IMR-90 (cell line): ENCODE results near the gene COX19. TPM values are rescaled to one million over a fixed set of nuclear protein-coding genes. Genes with fewer than 3 reads are reported as not detected.

Experiments used
- ATAC-seq: fragments of 200-7000 bp; cut with Tn5 transposase; 2 replicates; pipeline ENCODE4 v1.9.1; 2020; ENCODE audit warnings: low read depth, mild to moderate bottlenecking, moderate library complexity
- BruUV-seq: library from RNA; stranded (reverse); fragments of 400-500 nt; replicated peaks from 2 replicates; lab custom pipeline; 2021; lab: Mats Ljungman, UMichigan
- CTCF ChIA-PET: fragments of 300-600 bp; formaldehyde crosslinking; extraction: SDS; loops from one replicate; lab custom pipeline; 2021; ENCODE audit warnings: antibody characterized with exemption; lab: Yijun Ruan, JAX
- POLR2A ChIA-PET: fragments of 300-600 bp; sonication (Branson Sonifier 250); formaldehyde crosslinking; loops from one replicate; lab custom pipeline; 2022; ENCODE audit warnings: antibody characterized with exemption; ENCODE audit not compliant: unreplicated experiment; lab: Charles Lee
- DNase-seq: peaks from one replicate; pipeline ENCODE4 v3.0.0; 2013
- H2AFZ ChIP-seq: replicated peaks from 2 replicates; pipeline ENCODE3; 2013; ENCODE audit warnings: low read length, mild to moderate bottlenecking; ENCODE audit not compliant: poor library complexity
- H2AK5ac ChIP-seq: 2 replicates; pipeline ENCODE4 v1.6.1; 2013; ENCODE audit warnings: low read depth, low read length, inconsistent platforms
- H2AK9ac ChIP-seq: replicated peaks from 2 replicates; pipeline ENCODE3; 2013; ENCODE audit warnings: mild to moderate bottlenecking, low read depth, low read length, moderate library complexity; ENCODE audit not compliant: poor library complexity
- H2BK120ac ChIP-seq: 2 replicates; pipeline ENCODE4 v1.6.1; 2013; ENCODE audit warnings: low read depth, low read length, inconsistent platforms
- H2BK15ac ChIP-seq: 3 replicates; pipeline ENCODE4 v1.6.1; 2013; ENCODE audit warnings: low read depth, low read length, inconsistent platforms
- H2BK20ac ChIP-seq: 2 replicates; pipeline ENCODE4 v1.6.1; 2013; ENCODE audit warnings: low read depth, mild to moderate bottlenecking, inconsistent platforms, low read length, moderate library complexity
- H2BK5ac ChIP-seq: 2 replicates; pipeline ENCODE4 v1.6.1; 2013; ENCODE audit warnings: mild to moderate bottlenecking, low read depth, low read length, inconsistent platforms; ENCODE audit not compliant: poor library complexity, severe bottlenecking
- H3K14ac ChIP-seq: replicated peaks from 2 replicates; pipeline ENCODE4 v1.6.1; 2013; ENCODE audit warnings: low read depth, low read length, inconsistent platforms
- H3K18ac ChIP-seq: 2 replicates; pipeline ENCODE4 v1.6.1; 2013; ENCODE audit warnings: low read depth, low read length, control low read depth
- H3K23ac ChIP-seq: 2 replicates; pipeline ENCODE4 v1.6.1; 2013; ENCODE audit warnings: low read depth, low read length, inconsistent platforms
- H3K27ac ChIP-seq: 2 replicates; pipeline ENCODE4 v1.5.1; 2013; ENCODE audit warnings: mild to moderate bottlenecking, control low read depth, low read length; ENCODE audit not compliant: insufficient read depth
- H3K27me3 ChIP-seq: 2 replicates; pipeline ENCODE4 v1.6.1; 2013; ENCODE audit warnings: low read length; ENCODE audit not compliant: control insufficient read depth, insufficient read depth
- H3K36me3 ChIP-seq: 2 replicates; pipeline ENCODE4 v1.6.1; 2013; ENCODE audit warnings: low read length, mixed read lengths; ENCODE audit not compliant: control insufficient read depth, insufficient read depth
- H3K4ac ChIP-seq: 2 replicates; pipeline ENCODE4 v1.6.1; 2013; ENCODE audit warnings: low read depth, low read length, inconsistent platforms
- H3K4me1 ChIP-seq: 2 replicates; pipeline ENCODE4 v1.6.1; 2013; ENCODE audit warnings: low read length, mixed read lengths; ENCODE audit not compliant: control insufficient read depth, insufficient read depth
- H3K4me2 ChIP-seq: 2 replicates; pipeline ENCODE4 v1.6.1; 2013; ENCODE audit warnings: low read depth, mild to moderate bottlenecking, control low read depth, low read length, moderate library complexity
- H3K4me3 ChIP-seq: 2 replicates; pipeline ENCODE4 v1.5.1; 2013; ENCODE audit warnings: low read depth, mild to moderate bottlenecking, control low read depth, low read length, moderate library complexity; ENCODE audit not compliant: insufficient read depth
- H3K56ac ChIP-seq: 2 replicates; pipeline ENCODE4 v1.6.1; 2013; ENCODE audit warnings: low read length, inconsistent platforms; ENCODE audit not compliant: insufficient read depth; ENCODE audit errors: extremely low read depth
- H3K79me1 ChIP-seq, 2 experiments: 2 replicates each; pipeline ENCODE4 v1.6.1; 2013; ENCODE audit warnings: low read length in 2 of 2, inconsistent platforms in 1 of 2, low read depth in 1 of 2
- H3K9ac ChIP-seq: 2 replicates; pipeline ENCODE4 v1.6.1; 2013; ENCODE audit warnings: low read depth, low read length, control low read depth
- H3K9me1 ChIP-seq: 2 replicates; pipeline ENCODE4 v1.6.1; 2013; ENCODE audit warnings: low read length, inconsistent platforms; ENCODE audit not compliant: insufficient read depth
- H3K9me3 ChIP-seq: 2 replicates; pipeline ENCODE4 v1.6.1; 2013; ENCODE audit warnings: low read length; ENCODE audit not compliant: control insufficient read depth, insufficient read depth
- H4K20me1 ChIP-seq: 2 replicates; pipeline ENCODE4 v1.6.1; 2013; ENCODE audit warnings: low read length, inconsistent platforms; ENCODE audit not compliant: insufficient read depth
- H4K5ac ChIP-seq: 2 replicates; pipeline ENCODE4 v1.6.1; 2013; ENCODE audit warnings: mild to moderate bottlenecking, low read depth, low read length, control low read depth
- H4K8ac ChIP-seq, 2 experiments: 2 replicates each; pipeline ENCODE4 v1.6.1; 2013; ENCODE audit warnings: low read depth in 2 of 2, low read length in 2 of 2, control low read depth in 1 of 2, inconsistent platforms in 1 of 2
- H4K91ac ChIP-seq: 2 replicates; pipeline ENCODE4 v1.6.1; 2013; ENCODE audit warnings: low read depth, low read length, inconsistent platforms; ENCODE audit not compliant: insufficient read depth
- BHLHE40 ChIP-seq: fragments of 150-350 bp; IDR thresholded peaks from 2 replicates; pipeline ENCODE4 v1.6.1; 2016; ENCODE audit warnings: mild to moderate bottlenecking, low read depth, low read length
- CEBPB ChIP-seq: IDR thresholded peaks from 2 replicates; pipeline ENCODE4 v1.6.1; 2012; ENCODE audit warnings: low read depth, low read length, improper control_type of control experiment
- NFE2L2 ChIP-seq: fragments of 150-350 bp; IDR thresholded peaks from 2 replicates; pipeline ENCODE4 v1.6.1; 2016; ENCODE audit warnings: low read depth, mild to moderate bottlenecking, low read length
- RAD21 ChIP-seq: IDR thresholded peaks from 2 replicates; pipeline ENCODE4 v1.6.1; 2012; ENCODE audit warnings: low read length, improper control_type of control experiment
- WGBS, 2 experiments: methylation state at CpG; one replicate each; pipeline versions ENCODE4 v1.1.5 to v1.1.7; 2013; ENCODE audit warnings: missing lambda C conversion rate in 2 of 2; ENCODE audit not compliant: insufficient read length in 1 of 2; ENCODE audit errors: extremely low coverage in 2 of 2; 5-methylcytosine and 5-hydroxymethylcytosine counted together
- dilution Hi-C: fragments of 300-500 bp; cut with HindIII; formaldehyde crosslinking; loops from one replicate; pipeline ENCODE4 v1.14.3; 2018; ENCODE audit warnings: low sequenced_read_pairs; ENCODE audit not compliant: unreplicated experiment
- in situ Hi-C: fragments of 300-500 bp; cut with MboI; formaldehyde crosslinking; loops from 3 replicates; pipeline ENCODE4 v1.14.3; 2019; ENCODE audit warnings: low sequenced_read_pairs, inconsistent platforms, mixed read lengths
- intact Hi-C: fragments of 100-400 bp; cut with micrococcal nuclease; formaldehyde crosslinking; loops from 2 replicates; pipeline ENCODE4 v1.10.0; 2022
- polyA plus RNA-seq, 3 experiments: library from polyadenylated mRNA; depleted of rRNA; stranded (reverse); fragments of >200 nt; gene quantifications; 2 replicates each; pipeline ENCODE4 v1.2.3, GENCODE V29; 2012; ENCODE audit warnings: low replicate concordance in 1 of 3
- total RNA-seq: library from RNA; depleted of rRNA; stranded (reverse); fragments of >200 nt; gene quantifications from 2 replicates; pipeline ENCODE4 v1.2.3, GENCODE V29; 2012

Gene COX19
- total and polyA plus RNA-seq, 2 of the 4 experiments (the other 2 are of a cell fraction), result 3.9 to 7.3 TPM

DNA sequence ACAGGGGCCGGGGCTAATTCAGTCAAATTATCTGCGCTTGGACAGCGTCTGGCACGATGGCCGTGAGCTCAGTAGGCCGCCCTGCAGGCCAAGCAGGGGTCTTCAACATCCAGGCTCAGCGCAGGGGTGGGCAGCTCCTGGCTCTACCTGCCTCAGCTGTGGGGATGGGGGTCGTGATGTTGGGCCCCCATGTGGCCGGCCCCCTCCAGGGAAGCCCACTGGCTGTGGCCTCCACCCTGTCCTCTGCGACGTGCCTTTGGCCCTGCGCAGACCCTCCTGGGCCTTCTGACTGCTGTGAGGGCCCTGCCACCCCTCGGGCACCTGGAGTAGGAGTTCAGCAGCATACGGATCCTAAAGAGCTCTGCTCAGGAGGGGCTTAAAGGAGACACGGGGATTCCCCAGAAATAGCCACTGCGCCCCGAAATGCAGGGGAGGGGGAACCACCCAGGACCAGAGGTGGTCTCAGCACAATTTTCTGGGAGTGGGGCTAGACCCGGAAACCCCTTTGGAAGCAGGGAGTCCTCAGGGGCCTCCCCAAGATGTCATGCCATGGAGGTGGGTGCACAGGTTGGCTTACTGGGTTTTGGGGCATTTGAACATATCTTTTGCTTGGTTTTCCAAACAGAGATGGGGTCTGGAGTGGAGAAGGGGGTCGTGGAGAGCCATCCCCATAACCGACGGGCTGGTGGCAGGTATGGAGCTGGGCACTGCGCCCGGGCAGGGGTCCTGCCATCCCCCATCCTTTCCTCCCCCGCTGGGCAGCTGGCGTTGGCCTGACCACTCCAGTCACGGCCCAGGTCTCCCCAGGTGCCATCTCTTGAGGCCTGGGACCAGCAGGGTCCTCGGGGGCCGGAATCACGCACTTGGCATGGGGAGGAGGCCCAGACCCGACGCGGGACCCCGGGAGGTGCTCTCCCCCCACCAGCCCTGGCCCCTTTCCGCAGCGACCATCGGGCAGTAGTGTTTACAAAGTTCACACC is 16.8 kb downstream of the COX19 start (continued):
- no peak for TF ChIP-seq NFE2L2
- no peak for TF ChIP-seq RAD21

DNA sequence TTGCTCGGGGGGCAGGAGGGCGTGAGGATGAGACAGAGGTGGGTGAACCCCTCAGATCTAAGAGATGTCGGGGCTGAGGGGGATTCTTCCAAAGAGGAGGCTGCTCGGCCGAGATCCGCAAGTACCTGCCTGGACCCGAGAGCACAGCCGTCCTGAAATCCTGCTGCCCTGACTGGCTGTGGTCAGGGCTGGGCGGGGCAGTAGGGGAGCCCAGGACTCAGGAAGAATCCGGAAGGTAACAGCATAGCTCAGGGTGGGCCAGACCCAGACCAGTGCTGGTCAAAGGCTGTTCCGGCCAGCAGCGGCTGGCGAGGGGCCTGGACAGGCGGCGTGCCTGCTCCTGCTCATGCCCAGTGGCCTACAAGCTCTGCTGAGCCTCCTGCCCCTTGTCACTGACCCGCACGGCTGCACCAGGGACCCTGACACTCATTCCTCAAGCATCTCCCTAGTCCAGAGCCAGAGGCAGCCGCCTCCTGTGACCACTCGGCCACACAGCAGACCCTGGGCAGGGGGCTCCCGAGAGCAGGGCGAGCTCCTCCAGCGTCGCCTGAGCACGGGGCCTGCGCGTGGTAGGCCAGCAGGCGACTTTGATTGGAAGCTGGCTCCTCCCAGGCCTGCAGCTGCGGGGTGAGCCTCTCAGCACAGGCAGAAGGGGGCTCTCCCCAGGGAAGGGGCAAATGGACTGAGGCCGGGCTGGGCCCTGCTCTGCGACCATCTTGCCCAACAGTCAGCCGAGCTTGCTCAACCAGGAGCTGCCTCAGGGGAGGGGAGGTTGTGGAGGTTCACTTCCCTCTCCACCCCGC is 17.7 kb downstream of the COX19 start:
- H3K9me1 ChIP-seq, result no peaks in the 10 kb centered on the region
- ChIA-PET CTCF (no interaction called here), POLR2A (no interaction called here)
- H3K4me2 ChIP-seq, result no peak overlapping the region
- no peaks in the 10 kb centered on the region for H3K36me3 ChIP-seq
- in situ Hi-C loops, result no loop called here
- intact Hi-C loops, result no loop called here
- H4K5ac ChIP-seq, result no peak overlapping the region
- no peak overlapping the region for H3K4me3 ChIP-seq
- H3K4me1 ChIP-seq, result no peaks in the 10 kb centered on the region; the same call in 1 of the 2 replicates
- H3K9ac ChIP-seq, result no peak overlapping the region
- H2BK120ac ChIP-seq, result no peak overlapping the region
- H4K8ac ChIP-seq, result no peak overlapping the region
- no peak overlapping the region for H2AK9ac ChIP-seq
- H2BK15ac ChIP-seq, result no peak overlapping the region
- peak overlapping the region; percentile 3 for H2AFZ ChIP-seq
- no peak overlapping the region for H2AK5ac ChIP-seq
- H3K18ac ChIP-seq, result no peak overlapping the region
- no TSS peak for BruUV-seq
- WGBS, 2 experiments, result 60% methylated on average over 18 of the region's 32 CpGs; no CpG with 5 or more reads in 1 of the 2 experiments
- no peak overlapping the region for H2BK5ac ChIP-seq
- H3K56ac ChIP-seq, result no peak overlapping the region
- DNase-seq (no peak), ATAC-seq (no peak)
- no peak overlapping the region for H3K14ac ChIP-seq
- H3K4ac ChIP-seq, result no peak overlapping the region
- no peak overlapping the region for H3K27ac ChIP-seq
- dilution Hi-C loops, result no loop called here
- H4K20me1 ChIP-seq, result peaks cover 3% of the 10 kb centered on the region
- peak; percentile 54 for TF ChIP-seq CEBPB
- TF ChIP-seq BHLHE40, result no peak
- H3K79me1 ChIP-seq, result no peaks in the 10 kb centered on the region; a peak in 1 of 4 replicates
- no peaks in the 10 kb centered on the region for H3K9me3 ChIP-seq
- peaks cover 22% of the 10 kb centered on the region; the same call in 1 of the 2 replicates for H3K27me3 ChIP-seq
- H2BK20ac ChIP-seq, result no peak overlapping the region
- no peak overlapping the region for H4K91ac ChIP-seq
- no peak overlapping the region for H3K23ac ChIP-seq
